Thoracic aorta (tissue), 2 donors: ENCODE measurements around the gene KNDC1. TPM values are rescaled to one million over a fixed set of nuclear protein-coding genes. Genes with fewer than 3 reads are reported as not detected.
A peak's percentile ranks its signal among the peaks of the same experiment; 100 is the strongest.
"Not testable (repeated sequence)": the region's sequence is repeated elsewhere in the genome, so short reads cannot be mapped to it uniquely, and the experiment has no call there.

Source experiments
- ATAC-seq: fragments of 150-250 bp; one replicate; pipeline ENCODE4 v1.8.0; 2017; ENCODE audit warnings: low read depth; ENCODE audit not compliant: insufficient number of reproducible peaks, low FRiP score
- DNase-seq: peaks from one replicate; pipeline ENCODE4 v3.0.0-alpha.2; 2020; ENCODE audit warnings: low spot score
- H3K27ac ChIP-seq, 2 donors: fragments of 200-600 bp; sonication (generic); 1 replicate in 1 of 2; 2 replicates in 1 of 2; pipeline ENCODE4 v1.5.1; 2016; ENCODE audit warnings: mild to moderate bottlenecking in 2 of 2, moderate library complexity in 2 of 2
- H3K27me3 ChIP-seq: fragments of 200-600 bp; sonication (generic); replicated peaks from 2 replicates; pipeline ENCODE4 v1.6.0; 2016; ENCODE audit warnings: mild to moderate bottlenecking; ENCODE audit not compliant: insufficient read depth
- H3K36me3 ChIP-seq: fragments of 200-600 bp; sonication (generic); one replicate; pipeline ENCODE4 v1.5.1; 2016
- H3K4me1 ChIP-seq, 2 donors: fragments of 200-600 bp; sonication (generic); 1 replicate in 1 of 2; 2 replicates in 1 of 2; pipeline versions ENCODE4 v1.5.1 to v1.6.0; 2016; ENCODE audit warnings: low read depth in 2 of 2, mild to moderate bottlenecking in 1 of 2; ENCODE audit not compliant: control insufficient read depth in 1 of 2
- H3K4me3 ChIP-seq: fragments of 200-600 bp; sonication (generic); 2 replicates; pipeline ENCODE4 v1.5.1; 2016; ENCODE audit warnings: mild to moderate bottlenecking
- H3K9me3 ChIP-seq: fragments of 200-600 bp; sonication (generic); 2 replicates; pipeline ENCODE4 v1.5.1; 2016
- total RNA-seq, 2 donors: library from RNA; depleted of rRNA; stranded (reverse); fragments of >200 nt; gene quantifications; one replicate each; pipeline versions ENCODE4 v1.1.0 to v1.2.3, GENCODE V29; 2016
- TF ChIP-seq, protein P1 (sequence below): fragments of 200-600 bp; sonication (generic); IDR thresholded peaks from one replicate; pipeline ENCODE4 v1.5.1; 2019; ENCODE audit warnings: antibody characterized with exemption

KNDC1 gene
- under 1 TPM; 0.14 to 0.95 TPM for total RNA-seq

DNA sequence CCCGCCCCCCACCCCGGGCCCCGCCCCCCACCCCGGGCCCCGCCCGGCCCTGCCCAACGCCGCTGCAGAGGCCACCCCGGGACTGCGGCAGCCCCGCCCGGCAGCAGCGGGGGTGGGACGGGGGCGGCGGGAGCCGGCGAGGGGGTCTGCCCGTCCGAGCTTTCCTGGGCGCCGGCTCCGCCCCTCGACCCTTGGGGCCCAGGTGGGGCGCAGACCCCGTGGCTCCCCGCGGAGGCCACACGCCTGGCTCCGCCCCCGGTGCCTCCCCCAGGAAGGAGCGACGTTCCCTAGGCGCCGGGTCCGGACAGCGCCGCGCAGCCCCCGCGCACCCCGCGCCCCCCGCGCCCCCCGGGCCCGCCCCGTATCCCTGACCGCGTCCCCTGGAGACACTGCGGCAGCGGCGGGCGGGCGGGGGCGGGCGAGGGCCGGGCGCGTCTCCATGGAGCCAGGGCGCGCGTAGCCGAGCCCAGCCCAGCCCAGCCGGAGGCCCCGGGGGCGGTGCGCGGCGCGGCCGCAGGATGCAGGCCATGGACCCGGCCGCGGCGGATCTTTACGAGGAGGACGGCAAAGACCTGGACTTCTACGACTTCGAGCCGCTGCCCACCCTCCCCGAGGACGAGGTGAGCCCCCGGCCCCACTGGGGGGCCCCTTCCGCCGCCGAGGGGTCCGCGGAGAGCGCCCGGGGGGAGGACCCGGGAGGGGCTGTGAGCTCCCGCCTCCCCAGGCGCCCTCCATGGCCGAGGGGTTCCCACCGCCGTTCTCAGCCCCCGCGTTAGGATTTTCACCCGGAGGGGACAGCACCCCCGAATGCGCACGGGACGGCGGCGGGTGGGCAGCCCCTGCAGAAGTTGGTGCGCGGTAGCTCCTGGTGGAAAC is at the start of gene KNDC1:
KNDC1 (plus strand) TSS at position 270 of the 876 bp plus-strand sequence; CDS start at position 519, 249 bp downstream.
- DNase-seq (no peak), ATAC-seq (no peak)
- Histone ChIP-seq H3K9me3 (no peaks in the 10 kb centered on the region), H3K27me3 (peaks cover 5% of the 10 kb centered on the region), H3K36me3 (no peaks in the 10 kb centered on the region), H3K4me3 (peak within 1 kb of the TSS; percentile 69), H3K27ac (no peak within 1 kb of the TSS), H3K4me1 (peaks cover 10 to 12% of the 10 kb centered on the region in 2 donors)
- TF ChIP-seq, protein P1, sequence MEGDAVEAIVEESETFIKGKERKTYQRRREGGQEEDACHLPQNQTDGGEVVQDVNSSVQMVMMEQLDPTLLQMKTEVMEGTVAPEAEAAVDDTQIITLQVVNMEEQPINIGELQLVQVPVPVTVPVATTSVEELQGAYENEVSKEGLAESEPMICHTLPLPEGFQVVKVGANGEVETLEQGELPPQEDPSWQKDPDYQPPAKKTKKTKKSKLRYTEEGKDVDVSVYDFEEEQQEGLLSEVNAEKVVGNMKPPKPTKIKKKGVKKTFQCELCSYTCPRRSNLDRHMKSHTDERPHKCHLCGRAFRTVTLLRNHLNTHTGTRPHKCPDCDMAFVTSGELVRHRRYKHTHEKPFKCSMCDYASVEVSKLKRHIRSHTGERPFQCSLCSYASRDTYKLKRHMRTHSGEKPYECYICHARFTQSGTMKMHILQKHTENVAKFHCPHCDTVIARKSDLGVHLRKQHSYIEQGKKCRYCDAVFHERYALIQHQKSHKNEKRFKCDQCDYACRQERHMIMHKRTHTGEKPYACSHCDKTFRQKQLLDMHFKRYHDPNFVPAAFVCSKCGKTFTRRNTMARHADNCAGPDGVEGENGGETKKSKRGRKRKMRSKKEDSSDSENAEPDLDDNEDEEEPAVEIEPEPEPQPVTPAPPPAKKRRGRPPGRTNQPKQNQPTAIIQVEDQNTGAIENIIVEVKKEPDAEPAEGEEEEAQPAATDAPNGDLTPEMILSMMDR, result no peak

- H3K4me1 ChIP-seq, result no peaks in the 10 kb centered on the region
- peaks cover 20% of the 10 kb centered on the region for H3K9me3 ChIP-seq
- no peak for DNase-seq
- TF ChIP-seq, protein P1, result no peak
- H3K36me3 ChIP-seq, result no peaks in the 10 kb centered on the region
- no peaks in the 10 kb centered on the region for H3K27me3 ChIP-seq
- H3K4me3 ChIP-seq, result no peak overlapping the region
- H3K27ac ChIP-seq, result no peak overlapping the region
- no peak for ATAC-seq
Observed at GRCh38 chr10:133110609-133111275, 49.3 kb upstream of the KNDC1 start.

DNA sequence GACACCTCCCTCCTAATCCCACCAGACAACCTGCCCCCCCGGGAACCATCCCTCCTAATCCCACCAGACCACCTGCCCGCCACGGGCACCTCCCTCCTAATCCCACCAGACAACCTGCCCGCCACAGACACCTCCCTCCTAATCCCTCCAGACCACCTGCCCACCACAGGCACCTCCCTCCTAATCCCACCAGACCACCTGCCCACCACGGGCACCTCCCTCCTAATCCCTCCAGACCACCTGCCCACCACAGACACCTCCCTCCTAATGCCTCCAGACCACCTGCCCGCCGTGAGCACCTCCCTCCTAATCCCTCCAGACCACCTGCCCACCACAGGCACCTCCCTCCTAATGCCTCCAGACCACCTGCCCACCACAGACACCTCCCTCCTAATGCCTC is 48.4 kb upstream of the KNDC1 start:
- peaks cover 19% of the 10 kb centered on the region for H3K9me3 ChIP-seq
- H3K27ac ChIP-seq, H3K4me3 ChIP-seq, DNase-seq, H3K4me1 ChIP-seq, H3K36me3 ChIP-seq, H3K27me3 ChIP-seq, ATAC-seq: not testable (repeated sequence)

- ATAC-seq (no peak), DNase-seq (no peak)
- TF ChIP-seq, protein P1, result no peak
Observed at GRCh38 chr10:133113146-133113830, 46.7 kb upstream of the KNDC1 start.

DNA sequence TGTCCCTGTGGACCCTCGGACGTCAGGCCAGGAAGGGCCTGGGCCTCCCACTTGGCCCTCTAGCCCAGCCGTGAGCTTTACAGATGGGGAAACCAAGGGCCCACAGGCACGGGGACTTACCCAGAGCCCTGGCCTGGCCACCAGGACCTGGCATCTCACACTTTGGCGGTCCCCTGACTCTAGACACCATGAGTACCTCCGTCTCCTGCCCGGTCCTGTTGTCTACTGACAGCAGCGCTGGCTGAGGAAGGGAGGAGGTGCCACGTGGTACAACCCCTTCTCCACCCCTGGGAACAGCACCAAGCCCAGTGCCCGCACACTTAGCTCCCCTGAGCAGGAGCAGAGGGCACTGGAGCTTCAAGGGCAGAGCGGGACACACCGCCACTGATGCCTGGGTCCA is 46.2 kb upstream of the KNDC1 start:
- H3K4me3 ChIP-seq, result no peak overlapping the region
- no peak for ATAC-seq

More at GRCh38 chr10:133113146-133113830, 46.7 kb upstream of the KNDC1 start:
- Histone ChIP-seq H3K27ac (no peak overlapping the region), H3K36me3 (no peaks in the 10 kb centered on the region), H3K4me1 (no peaks in the 10 kb centered on the region), H3K4me3 (no peak overlapping the region), H3K27me3 (no peaks in the 10 kb centered on the region), H3K9me3 (peaks cover 3% of the 10 kb centered on the region)

More for the DNA sequence above, 46.2 kb upstream of the KNDC1 start:
- Histone ChIP-seq H3K4me1 (no peaks in the 10 kb centered on the region), H3K27me3 (no peaks in the 10 kb centered on the region), H3K9me3 (no peaks in the 10 kb centered on the region), H3K36me3 (no peaks in the 10 kb centered on the region), H3K27ac (no peak overlapping the region)
- TF ChIP-seq, protein P1, result no peak
- no peak for DNase-seq
